Stimulated activated effector memory CD8-positive, alpha-beta T cell treated with anti-CD3 and anti-CD28 coated beads, Interleukin-12 subunit alpha, Interleukin-12 subunit beta, amount 100 ng/mL, for 72 hours (primary cell): Measurements from ENCODE around the gene CDC5L.
"Not testable (repeated sequence)": the region's sequence is repeated elsewhere in the genome, so short reads cannot be mapped to it uniquely, and the experiment has no call there.

ENCODE experiments used
- ATAC-seq: fragments of 150-1000 bp; cut with Tn5 transposase; 2 replicates; pipeline ENCODE4 v1.10.0; 2021
- DNase-seq, 2 donors: peaks; one replicate each; pipeline ENCODE4 v3.0.0; 2021 to 2022; ENCODE audit warnings: low spot score in 2 of 2
- H3K27ac Mint-ChIP-seq: one replicate; pipeline ENCODE4 v1.8.0; 2022; ENCODE audit warnings: mild to moderate bottlenecking, mixed read lengths
- H3K36me3 Mint-ChIP-seq: one replicate; pipeline ENCODE4 v1.8.0; 2022; ENCODE audit warnings: mild to moderate bottlenecking, mixed read lengths
- H3K4me1 Mint-ChIP-seq: one replicate; pipeline ENCODE4 v1.8.0; 2022; ENCODE audit warnings: mixed read lengths
- H3K4me3 Mint-ChIP-seq: one replicate; pipeline ENCODE4 v1.8.0; 2022; ENCODE audit warnings: mild to moderate bottlenecking, mixed read lengths
- H3K9me3 Mint-ChIP-seq: one replicate; pipeline ENCODE4 v1.8.0; 2022; ENCODE audit warnings: mixed read lengths

The CDC5L gene

GRCh38 chr6:44387346-44388134 is at the start of gene CDC5L:
TSS of gene CDC5L (plus strand) at chr6:44387706. CDS start at chr6:44387824, 118 bp downstream.
- peak within 1 kb of the TSS; percentile 86 for H3K4me3 Mint-ChIP-seq
- H3K27ac Mint-ChIP-seq, result peak within 1 kb of the TSS; percentile 92
- DNase-seq (peak; percentile 91 to 96), ATAC-seq (peak; percentile 94)
- H3K36me3 Mint-ChIP-seq, result peaks cover 59% of the 10 kb centered on the region
- H3K4me1 Mint-ChIP-seq, result peaks cover 42% of the 10 kb centered on the region
- H3K9me3 Mint-ChIP-seq, result no peaks in the 10 kb centered on the region

- no peaks in the 10 kb centered on the region for H3K36me3 Mint-ChIP-seq
- H3K4me1 Mint-ChIP-seq, result no peaks in the 10 kb centered on the region
- ATAC-seq (peak; percentile 79), DNase-seq (peak; percentile 45 to 82)
- no peak overlapping the region for H3K27ac Mint-ChIP-seq
- no peaks in the 10 kb centered on the region for H3K9me3 Mint-ChIP-seq
- H3K4me3 Mint-ChIP-seq, result no peak overlapping the region
These were observed 49.0 kb upstream of the CDC5L start for GRCh38 chr6:44338228-44339122.

DNA sequence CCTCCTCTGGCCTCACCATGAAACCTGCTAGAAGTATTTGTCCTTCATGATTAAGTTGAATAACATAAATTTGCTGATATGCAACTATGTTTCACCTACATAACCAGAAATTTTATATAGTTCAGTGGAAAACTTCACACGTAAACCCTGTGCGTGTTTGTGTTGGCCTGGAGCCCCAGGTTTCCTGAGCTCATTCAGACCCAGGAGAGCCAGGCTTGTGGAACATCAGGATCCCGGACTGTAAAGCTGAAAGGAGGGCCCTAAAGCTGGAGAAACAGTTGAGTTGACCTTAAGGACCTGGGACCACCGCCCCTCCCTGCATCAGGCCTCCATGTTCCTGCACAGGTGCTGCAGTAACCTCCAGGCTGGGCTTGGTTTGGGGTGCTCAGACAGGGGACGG is 48.2 kb upstream of the CDC5L start:
- Mint-ChIP-seq H3K4me3 (no peak overlapping the region), H3K9me3 (no peaks in the 10 kb centered on the region), H3K36me3 (no peaks in the 10 kb centered on the region), H3K27ac (no peak overlapping the region), H3K4me1 (no peaks in the 10 kb centered on the region)
- DNase-seq (no peak), ATAC-seq (no peak)

- Mint-ChIP-seq H3K4me1 (no peaks in the 10 kb centered on the region), H3K36me3 (no peaks in the 10 kb centered on the region), H3K4me3 (no peak overlapping the region), H3K9me3 (no peaks in the 10 kb centered on the region), H3K27ac (no peak overlapping the region)
- ATAC-seq (peak; percentile 85), DNase-seq (no peak)
These were observed 47.5 kb upstream of the CDC5L start for GRCh38 chr6:44339763-44340625.

GRCh38 chr6:44341095-44341890 is 46.2 kb upstream of the CDC5L start:
- Mint-ChIP-seq H3K4me3 (no peak overlapping the region), H3K4me1 (no peaks in the 10 kb centered on the region), H3K36me3 (no peaks in the 10 kb centered on the region), H3K27ac (no peak overlapping the region), H3K9me3 (no peaks in the 10 kb centered on the region)
- no peak for DNase-seq
- ATAC-seq, result no peak

DNA sequence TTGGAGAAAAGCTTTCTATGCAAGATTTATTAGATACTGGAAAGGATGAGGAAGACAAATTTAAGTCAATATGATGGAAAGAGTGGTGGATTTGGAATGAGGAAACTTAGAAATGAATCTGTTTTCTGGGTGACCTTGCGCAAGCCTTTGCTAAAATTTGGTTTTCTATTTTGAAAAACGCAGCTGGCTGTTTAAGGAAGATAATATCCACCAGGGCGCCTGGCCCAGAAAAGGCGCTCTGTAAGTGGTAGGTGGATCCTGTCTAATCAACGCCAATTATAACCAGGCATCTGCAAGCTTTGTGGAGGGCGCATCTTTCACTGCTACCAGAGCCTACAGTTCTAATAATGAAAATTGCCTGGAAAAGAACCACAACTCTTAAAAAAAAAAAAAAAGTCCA is 45.5 kb upstream of the CDC5L start:
- Mint-ChIP-seq H3K4me1 (no peaks in the 10 kb centered on the region), H3K9me3 (no peaks in the 10 kb centered on the region)

DNA sequence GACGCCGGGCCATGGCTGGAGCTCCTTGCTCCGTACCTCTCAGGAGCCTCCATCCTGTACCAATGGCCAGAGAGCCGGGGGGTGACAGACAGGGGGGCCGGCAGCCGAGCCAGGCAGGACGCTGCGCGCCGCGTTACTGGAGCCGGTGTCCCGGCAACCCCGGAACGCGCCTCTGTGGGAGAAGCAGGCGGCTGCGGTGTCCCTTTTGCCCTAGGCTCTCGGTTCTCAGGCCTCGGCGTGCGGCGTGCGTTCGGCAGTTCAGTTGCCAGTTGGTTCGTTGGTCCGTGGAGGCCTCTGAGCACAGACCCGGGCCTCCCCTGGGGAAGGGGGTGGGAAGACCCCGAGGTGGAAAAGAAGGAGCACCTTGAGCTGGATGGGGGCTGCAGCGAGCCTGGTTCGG is 45.0 kb upstream of the CDC5L start, which contains the start of gene SPATS1:
TSS of gene SPATS1 (plus strand) at position 162 of the 400 bp plus-strand sequence. CDS start 446 bp downstream, outside the sequence.
- ATAC-seq (no peak), DNase-seq (no peak)
- Mint-ChIP-seq H3K36me3 (no peaks in the 10 kb centered on the region), H3K4me1 (no peaks in the 10 kb centered on the region), H3K4me3 (no peak within 1 kb of the TSS), H3K9me3 (no peaks in the 10 kb centered on the region), H3K27ac (no peak within 1 kb of the TSS)

More for the DNA sequence above, 45.5 kb upstream of the CDC5L start:
- no peak for ATAC-seq
- no peaks in the 10 kb centered on the region for H3K36me3 Mint-ChIP-seq
- no peak overlapping the region for H3K27ac Mint-ChIP-seq
- no peak overlapping the region for H3K4me3 Mint-ChIP-seq
- DNase-seq, result no peak

DNA sequence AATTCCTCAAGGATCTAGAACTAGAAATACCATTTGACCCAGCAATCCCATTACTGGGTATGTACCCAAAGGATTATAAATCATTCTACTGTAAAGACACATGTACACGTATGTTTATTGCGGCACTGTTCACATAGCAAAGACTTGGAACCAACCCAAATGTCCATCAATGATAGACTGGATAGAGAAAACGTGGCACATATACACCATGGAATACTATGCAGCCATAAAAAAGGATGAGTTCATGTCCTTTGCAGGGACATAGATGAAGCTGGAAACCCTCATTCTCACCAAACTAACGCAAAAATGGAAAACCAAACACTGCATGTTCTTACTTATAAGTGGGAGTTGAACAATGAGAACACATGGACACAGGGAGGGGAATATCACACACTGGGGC is 40.7 kb upstream of the CDC5L start:
- not testable (repeated sequence) for H3K9me3 Mint-ChIP-seq, H3K36me3 Mint-ChIP-seq, H3K4me3 Mint-ChIP-seq, DNase-seq, H3K4me1 Mint-ChIP-seq, ATAC-seq, H3K27ac Mint-ChIP-seq

DNA sequence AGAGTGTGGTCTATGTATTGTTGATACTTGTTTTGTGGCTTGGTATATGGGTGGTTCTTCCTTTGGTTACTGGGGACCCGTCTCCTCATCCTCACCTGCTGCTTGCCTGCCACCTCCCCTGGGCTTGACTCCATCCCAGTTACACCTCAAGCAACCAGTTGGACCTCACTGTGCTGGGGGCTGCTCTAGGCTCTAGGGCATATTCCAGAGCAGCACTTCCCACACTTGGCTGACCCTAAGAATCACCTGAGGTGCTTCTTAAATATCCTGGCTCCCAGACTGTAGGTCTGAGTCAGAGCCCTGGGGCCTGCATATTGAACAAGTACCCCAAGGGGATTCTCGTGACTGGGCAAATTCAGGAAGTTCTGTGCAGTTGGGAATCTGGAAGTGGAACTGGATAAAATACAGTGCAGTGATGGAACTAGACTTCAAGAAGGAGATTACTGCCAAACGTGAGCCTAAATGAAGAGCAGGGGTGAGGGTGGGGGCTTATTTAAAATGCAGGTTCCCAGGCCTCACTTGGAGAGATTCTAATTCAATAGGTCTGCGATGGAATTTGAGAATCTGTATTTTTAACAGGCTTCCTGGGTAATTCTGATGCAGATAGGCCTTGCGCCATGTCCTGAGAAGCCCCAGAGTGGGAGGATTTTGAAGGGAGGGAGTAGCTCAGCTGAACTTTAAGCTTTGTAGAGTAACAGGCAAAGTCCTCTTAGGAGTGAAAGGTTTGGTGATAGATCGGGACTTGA is 37.4 kb upstream of the CDC5L start:
- no peak overlapping the region for H3K27ac Mint-ChIP-seq
- no peak overlapping the region for H3K4me3 Mint-ChIP-seq
- ATAC-seq (no peak), DNase-seq (no peak)
- no peaks in the 10 kb centered on the region for H3K4me1 Mint-ChIP-seq
- H3K36me3 Mint-ChIP-seq, result no peaks in the 10 kb centered on the region
- no peaks in the 10 kb centered on the region for H3K9me3 Mint-ChIP-seq

GRCh38 chr6:44350650-44350994 is 36.9 kb upstream of the CDC5L start:
- H3K9me3 Mint-ChIP-seq, DNase-seq, ATAC-seq, H3K36me3 Mint-ChIP-seq, H3K4me3 Mint-ChIP-seq, H3K4me1 Mint-ChIP-seq, H3K27ac Mint-ChIP-seq: not testable (repeated sequence)

DNA sequence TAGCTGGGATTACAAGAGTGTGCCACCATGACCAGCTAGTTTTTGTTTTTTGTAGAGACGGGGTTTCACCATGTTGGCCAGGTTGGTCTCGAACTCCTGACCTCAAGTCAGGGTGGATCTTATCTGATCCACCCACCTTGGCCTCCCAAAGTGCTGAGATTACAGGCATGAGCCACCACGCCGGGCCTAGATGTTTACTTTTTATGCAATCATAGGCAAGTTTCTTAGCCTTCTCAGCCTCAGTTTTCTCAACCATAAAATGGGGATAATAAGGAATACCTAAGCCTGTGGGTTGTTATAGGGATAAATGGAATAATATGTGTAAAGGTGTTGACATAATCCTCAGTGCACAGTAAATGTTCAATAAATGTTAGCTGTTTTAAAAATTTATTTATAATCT is 35.2 kb upstream of the CDC5L start:
- Mint-ChIP-seq H3K27ac (no peak overlapping the region), H3K9me3 (no peaks in the 10 kb centered on the region), H3K4me3 (no peak overlapping the region), H3K36me3 (no peaks in the 10 kb centered on the region), H3K4me1 (no peaks in the 10 kb centered on the region)
- DNase-seq (no peak), ATAC-seq (no peak)

- no peaks in the 10 kb centered on the region for H3K4me1 Mint-ChIP-seq
- DNase-seq (no peak), ATAC-seq (no peak)
- no peak overlapping the region for H3K27ac Mint-ChIP-seq
- H3K9me3 Mint-ChIP-seq, result no peaks in the 10 kb centered on the region
- H3K4me3 Mint-ChIP-seq, result no peak overlapping the region
- no peaks in the 10 kb centered on the region for H3K36me3 Mint-ChIP-seq
These were observed 34.2 kb upstream of the CDC5L start for GRCh38 chr6:44353336-44353735.

DNA sequence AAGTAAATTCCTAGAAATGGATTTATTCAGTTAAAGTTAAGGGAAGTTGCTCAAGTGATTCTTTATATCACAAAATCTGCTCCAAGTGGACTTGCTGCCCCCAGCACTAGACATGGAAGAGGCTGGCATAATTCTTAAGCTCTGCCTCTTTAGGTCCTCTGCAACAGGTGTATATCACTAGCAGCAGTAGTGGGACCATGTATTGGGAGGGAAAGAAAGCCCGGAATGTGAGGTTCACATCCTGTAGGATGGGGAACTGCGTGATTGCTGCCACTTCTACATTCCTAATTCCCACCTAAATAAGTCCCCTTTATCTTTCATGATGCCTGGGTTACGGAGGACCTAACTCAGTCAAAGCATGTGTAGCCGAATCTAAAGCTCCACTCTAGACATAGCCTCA is 31.9 kb upstream of the CDC5L start:
- Mint-ChIP-seq H3K4me3 (no peak overlapping the region), H3K4me1 (no peaks in the 10 kb centered on the region), H3K9me3 (no peaks in the 10 kb centered on the region), H3K27ac (no peak overlapping the region), H3K36me3 (no peaks in the 10 kb centered on the region)
- no peak for ATAC-seq
- no peak for DNase-seq

- DNase-seq, result no peak
- no peaks in the 10 kb centered on the region for H3K36me3 Mint-ChIP-seq
- H3K4me1 Mint-ChIP-seq, result no peaks in the 10 kb centered on the region
- H3K27ac Mint-ChIP-seq, result no peak overlapping the region
- no peak overlapping the region for H3K4me3 Mint-ChIP-seq
- no peak for ATAC-seq
- H3K9me3 Mint-ChIP-seq, result no peaks in the 10 kb centered on the region
These were observed 31.0 kb upstream of the CDC5L start for GRCh38 chr6:44356487-44356886.
